Mucosa of rectum (tissue), 2 donors: ENCODE results near the gene CWC25.
A peak's percentile ranks its signal among the peaks of the same experiment; 100 is the strongest.

Experiments
- H3K27ac ChIP-seq, 2 donors: one replicate each; pipeline ENCODE4 v1.7.0; 2013; ENCODE audit warnings: inconsistent platforms in 2 of 2, low read depth in 2 of 2, low read length in 2 of 2
- H3K27me3 ChIP-seq, 2 donors: one replicate each; pipeline ENCODE4 v1.7.0; 2013; ENCODE audit warnings: low read length in 2 of 2; ENCODE audit not compliant: control insufficient read depth in 2 of 2, insufficient read depth in 2 of 2
- H3K36me3 ChIP-seq, 2 donors: one replicate each; pipeline ENCODE4 v1.7.0; 2013; ENCODE audit warnings: low read length in 2 of 2; ENCODE audit not compliant: control insufficient read depth in 2 of 2, insufficient read depth in 2 of 2
- H3K4me1 ChIP-seq, 2 donors: one replicate each; pipeline ENCODE4 v1.7.0; 2013; ENCODE audit warnings: low read length in 2 of 2, mild to moderate bottlenecking in 1 of 2; ENCODE audit not compliant: control insufficient read depth in 2 of 2, insufficient read depth in 2 of 2
- H3K4me3 ChIP-seq, 2 donors: one replicate each; pipeline ENCODE4 v1.7.0; 2013; ENCODE audit warnings: low read length in 2 of 2
- H3K9ac ChIP-seq, 2 donors: one replicate each; pipeline ENCODE4 v1.7.0; 2013; ENCODE audit warnings: low read length in 2 of 2, low read depth in 1 of 2, mild to moderate bottlenecking in 1 of 2
- H3K9me3 ChIP-seq, 2 donors: one replicate each; pipeline ENCODE4 v1.7.0; 2013; ENCODE audit warnings: low read length in 2 of 2; ENCODE audit not compliant: control insufficient read depth in 2 of 2
- donor health status: healthy.
- donor health status: Normal muscosa, but diverticular disease.

CWC25 gene

DNA sequence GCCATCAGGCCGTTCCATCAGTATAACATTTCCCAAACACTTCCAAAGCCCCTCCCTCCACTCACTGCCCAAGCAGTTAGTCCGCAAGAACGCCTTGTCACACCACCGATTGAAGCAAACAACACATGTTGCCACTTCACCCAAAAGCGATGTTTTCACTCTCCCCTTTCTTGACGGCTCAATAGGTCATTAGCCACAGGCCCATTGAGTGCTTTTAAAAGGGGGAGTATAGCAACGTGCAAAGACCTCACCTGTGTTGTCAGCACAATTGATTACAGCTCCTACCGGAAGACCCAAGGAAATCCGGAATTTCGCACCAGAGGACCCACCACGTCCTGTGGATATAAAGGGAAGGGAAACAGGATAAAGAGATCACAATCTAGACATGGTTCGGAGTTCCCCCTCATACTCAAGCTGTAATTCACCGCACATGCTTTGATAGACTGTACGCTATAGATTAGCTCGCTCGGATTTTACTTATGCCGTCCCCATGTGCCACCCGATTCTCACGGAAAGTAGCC lies 27.7 kb upstream of the CWC25 start:
- Histone ChIP-seq H3K4me1 (peaks cover 18 to 19% of the 10 kb centered on the region in 2 donors), H3K4me3 (peak overlapping the region; percentile 71 to 98), H3K27me3 (no peaks in the 10 kb centered on the region), H3K27ac (peak overlapping the region; percentile 99), H3K36me3 (peaks cover 30 to 38% of the 10 kb centered on the region in 2 donors), H3K9me3 (no peaks in the 10 kb centered on the region), H3K9ac (peak overlapping the region; percentile 93 to 94)

DNA sequence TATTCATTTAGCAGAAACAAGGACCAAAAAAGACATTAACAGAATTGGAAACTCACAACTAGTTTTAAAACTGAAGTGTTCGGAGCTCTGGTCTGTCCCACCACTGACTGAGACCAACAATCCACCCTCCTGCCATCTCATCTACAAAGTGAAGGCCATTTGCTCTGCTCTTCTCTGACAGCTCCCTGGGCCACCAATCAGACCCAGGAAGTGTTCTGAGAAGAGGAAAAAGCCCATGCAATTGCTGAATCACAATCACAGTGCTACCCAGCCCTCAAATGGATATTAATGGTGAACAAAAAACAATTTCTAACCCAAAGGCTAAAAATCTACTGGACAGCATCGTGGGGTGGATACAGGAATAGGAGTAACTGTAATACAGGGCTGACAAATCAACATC lies 26.3 kb upstream of the CWC25 start:
- Histone ChIP-seq H3K27ac (no peak overlapping the region), H3K27me3 (no peaks in the 10 kb centered on the region), H3K9me3 (no peaks in the 10 kb centered on the region), H3K4me3 (peak overlapping the region; percentile 71 to 98), H3K9ac (peak overlapping the region; percentile 22 to 38), H3K36me3 (peaks cover 34 to 41% of the 10 kb centered on the region in 2 donors), H3K4me1 (peaks cover 18 to 19% of the 10 kb centered on the region in 2 donors)

DNA sequence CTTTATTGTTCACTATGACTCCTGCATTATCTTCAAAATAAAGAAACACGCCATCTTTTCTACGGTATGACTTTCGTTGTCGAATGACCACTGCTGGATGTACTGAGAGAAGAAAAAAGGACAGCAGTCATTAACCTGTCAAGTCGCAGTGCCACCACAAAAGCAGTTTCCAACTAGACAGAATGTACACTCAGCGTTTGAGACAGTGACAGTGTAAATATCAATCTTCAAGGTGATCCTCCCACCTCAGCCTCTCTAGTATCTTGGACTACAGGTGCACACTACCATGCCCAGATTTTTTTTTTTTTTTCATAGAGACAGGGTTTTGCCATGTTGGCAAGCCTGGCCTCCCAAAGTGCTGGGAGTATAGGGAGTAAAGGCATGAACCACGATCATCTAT lies 25.3 kb upstream of the CWC25 start:
- peaks cover 18 to 19% of the 10 kb centered on the region in 2 donors for H3K4me1 ChIP-seq
- H3K9ac ChIP-seq: no peak overlapping the region
- no peaks in the 10 kb centered on the region for H3K9me3 ChIP-seq
- no peak overlapping the region for H3K27ac ChIP-seq
- H3K36me3 ChIP-seq: peaks cover 34 to 41% of the 10 kb centered on the region in 2 donors
- no peak overlapping the region for H3K4me3 ChIP-seq
- H3K27me3 ChIP-seq: no peaks in the 10 kb centered on the region

DNA sequence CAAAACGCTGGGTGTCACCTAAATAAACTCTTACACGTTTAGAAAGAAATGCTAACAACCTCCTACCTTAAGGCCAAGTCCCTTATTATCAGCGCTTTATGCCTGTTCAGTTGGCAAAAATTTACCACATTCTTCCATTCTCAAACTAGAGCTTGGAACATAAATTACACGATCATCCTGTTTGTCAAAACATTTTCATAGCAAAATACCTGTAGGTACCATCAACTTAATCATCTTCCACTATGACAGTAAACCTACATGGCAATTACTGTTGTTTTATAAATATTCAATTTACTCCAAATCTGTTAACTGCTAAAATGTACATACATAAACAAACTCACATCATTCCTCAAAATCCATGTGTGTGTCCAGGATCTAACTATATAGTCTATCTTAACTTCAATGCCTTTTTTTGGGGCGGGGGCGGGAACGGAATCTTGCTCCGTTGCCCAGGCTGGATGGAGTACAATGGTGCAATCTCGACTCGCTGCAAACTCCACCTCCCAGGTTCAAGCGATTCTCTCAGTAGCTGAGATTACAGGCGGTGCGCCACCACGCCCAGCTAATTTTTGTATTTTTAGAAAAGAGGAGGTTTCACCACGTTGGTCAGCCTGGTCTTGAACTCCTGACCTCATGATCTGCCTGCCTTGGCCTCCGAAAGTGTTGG lies 24.0 kb upstream of the CWC25 start:
- no peak overlapping the region for H3K9ac ChIP-seq

DNA sequence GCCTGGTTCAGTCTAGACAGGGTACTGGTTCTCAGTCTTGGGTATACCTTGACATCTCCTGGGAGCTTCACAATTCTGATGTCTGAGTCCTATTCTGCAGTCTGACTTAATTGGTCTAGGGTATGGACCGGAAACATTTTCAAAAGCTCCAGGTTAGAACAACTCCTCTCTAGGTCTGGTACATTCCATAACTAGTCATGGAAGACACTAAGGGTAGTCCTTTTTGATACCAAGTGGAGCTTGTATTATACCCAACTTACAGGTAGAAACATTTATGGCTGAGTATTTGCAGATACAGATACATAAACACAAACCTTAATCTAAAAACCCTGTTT lies 23.4 kb upstream of the CWC25 start:
- Histone ChIP-seq H3K4me3 (no peak overlapping the region), H3K36me3 (peaks cover 34 to 41% of the 10 kb centered on the region in 2 donors), H3K27ac (no peak overlapping the region), H3K27me3 (no peaks in the 10 kb centered on the region), H3K9ac (no peak overlapping the region), H3K4me1 (peaks cover 17 to 18% of the 10 kb centered on the region in 2 donors), H3K9me3 (no peaks in the 10 kb centered on the region)

More for the DNA sequence above, 24.0 kb upstream of the CWC25 start:
- no peaks in the 10 kb centered on the region for H3K9me3 ChIP-seq
- no peak overlapping the region for H3K27ac ChIP-seq
- peaks cover 17 to 18% of the 10 kb centered on the region in 2 donors for H3K4me1 ChIP-seq
- H3K27me3 ChIP-seq: no peaks in the 10 kb centered on the region
- H3K36me3 ChIP-seq: peaks cover 34 to 41% of the 10 kb centered on the region in 2 donors
- H3K4me3 ChIP-seq: no peak overlapping the region

DNA sequence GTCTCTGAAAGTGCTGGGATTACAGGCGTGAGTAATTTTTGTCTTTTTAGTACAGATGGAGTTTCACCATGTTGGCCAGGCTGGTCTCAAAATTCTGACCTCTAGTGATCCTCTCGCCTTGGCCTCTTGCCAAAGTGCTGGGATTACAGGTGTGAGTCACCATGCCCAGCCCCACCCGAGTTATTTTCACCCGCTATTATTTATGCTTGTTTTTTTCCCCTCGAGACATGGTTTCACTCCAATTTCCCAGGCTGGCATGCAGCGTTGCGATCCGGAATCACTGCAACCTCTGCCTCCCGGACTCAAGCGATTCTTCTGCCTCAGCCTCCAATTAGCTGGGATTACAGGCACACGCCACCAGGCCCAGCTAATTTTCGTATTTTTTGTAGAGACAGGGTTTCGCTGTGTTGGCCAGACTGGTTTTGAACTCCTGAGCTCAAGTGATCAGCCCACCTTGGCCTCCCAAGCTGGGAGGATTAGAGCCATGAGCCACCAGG lies 19.2 kb upstream of the CWC25 start:
- Histone ChIP-seq H3K9me3 (no peaks in the 10 kb centered on the region), H3K4me1 (no peaks in the 10 kb centered on the region), H3K4me3 (no peak overlapping the region), H3K36me3 (peaks cover 10 to 15% of the 10 kb centered on the region in 2 donors), H3K27me3 (no peaks in the 10 kb centered on the region), H3K27ac (no peak overlapping the region), H3K9ac (no peak overlapping the region)

DNA sequence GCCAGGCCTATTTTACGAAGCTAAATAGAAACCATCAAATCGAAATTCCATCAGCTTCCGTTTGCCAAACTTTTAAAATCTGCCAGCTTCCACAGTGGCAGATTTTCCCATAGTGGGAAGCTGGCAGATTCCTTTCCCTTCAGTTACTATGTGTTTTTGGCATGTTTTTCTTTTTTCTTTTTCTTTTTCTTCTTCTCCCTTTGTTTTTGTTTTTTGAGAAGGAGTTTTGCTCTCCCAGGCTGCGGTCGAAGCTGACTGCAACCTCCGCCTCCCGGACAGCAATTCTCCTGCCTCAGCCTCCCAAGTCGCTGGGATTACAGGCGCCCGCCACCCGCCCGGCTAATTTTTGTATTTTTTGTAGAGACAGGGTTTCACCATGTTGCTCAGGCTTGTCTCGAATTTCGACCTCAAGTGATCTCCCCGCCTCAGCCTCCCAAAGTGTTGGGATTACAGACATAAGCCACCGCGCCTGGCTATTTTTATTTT lies 684 bp upstream of the CWC25 start:
- Histone ChIP-seq H3K4me1 (peaks cover 13 to 14% of the 10 kb centered on the region in 2 donors), H3K36me3 (peaks cover under 1 to 3% of the 10 kb centered on the region in 2 donors), H3K9me3 (no peaks in the 10 kb centered on the region), H3K9ac (peak overlapping the region; percentile 87 to 99), H3K27ac (peak overlapping the region; percentile 94 to 96), H3K27me3 (no peaks in the 10 kb centered on the region), H3K4me3 (peak overlapping the region; percentile 89 to 100)

DNA sequence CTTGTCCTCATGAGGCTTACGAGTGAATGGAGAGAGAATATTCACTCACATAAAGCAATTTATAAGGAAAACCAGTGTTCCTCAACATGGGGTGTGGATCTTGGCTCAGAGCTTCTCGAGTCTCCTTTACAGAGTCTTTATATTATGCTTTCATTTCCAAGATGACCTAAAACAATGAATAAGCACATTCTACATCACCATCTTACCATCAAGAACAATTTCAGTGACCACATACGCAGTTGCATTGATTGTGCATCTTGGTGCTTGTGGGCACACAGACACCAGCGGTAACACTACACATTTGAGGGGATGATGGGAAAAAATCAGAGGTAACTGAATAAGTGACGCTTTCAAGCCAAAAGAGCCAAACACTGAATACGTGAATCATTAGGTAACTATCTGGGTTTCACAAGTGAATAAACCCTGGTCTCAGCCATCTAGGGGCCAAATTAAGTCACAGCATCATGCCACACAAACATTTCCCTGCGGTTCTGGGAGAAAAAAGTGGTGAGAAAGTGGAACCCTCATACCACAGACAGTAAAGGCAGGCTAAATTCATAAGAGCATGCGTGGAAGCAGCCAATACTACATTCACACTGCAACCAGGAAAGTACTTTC lies 9.4 kb downstream of the CWC25 start:
- no peak overlapping the region for H3K27ac ChIP-seq
- H3K4me3 ChIP-seq: no peak overlapping the region
- no peaks in the 10 kb centered on the region for H3K9me3 ChIP-seq
- no peaks in the 10 kb centered on the region for H3K4me1 ChIP-seq
- peaks cover 27 to 46% of the 10 kb centered on the region in 2 donors for H3K36me3 ChIP-seq
- H3K27me3 ChIP-seq: no peaks in the 10 kb centered on the region
- H3K9ac ChIP-seq: no peak overlapping the region

DNA sequence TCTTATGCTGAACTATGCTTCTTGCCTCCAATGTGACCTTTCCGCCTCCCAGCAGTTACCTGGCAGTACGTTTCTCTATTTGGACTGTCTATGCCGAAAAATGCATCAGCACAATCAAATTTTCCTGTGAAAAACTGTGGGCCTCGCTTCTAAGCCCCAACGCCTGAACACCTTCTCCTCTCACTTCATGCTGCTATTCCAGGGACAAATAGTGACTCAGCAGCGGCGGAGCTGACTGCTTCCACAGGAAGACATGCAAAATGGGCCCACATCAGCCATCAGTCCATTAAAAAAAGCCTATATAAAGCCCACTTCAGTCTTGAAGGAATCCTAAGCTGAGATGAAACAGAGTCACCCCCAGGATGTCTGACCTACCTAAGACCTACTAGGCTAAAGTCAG lies 15.3 kb downstream of the CWC25 start:
- Histone ChIP-seq H3K27ac (no peak overlapping the region), H3K4me3 (no peak overlapping the region), H3K27me3 (no peaks in the 10 kb centered on the region), H3K4me1 (no peaks in the 10 kb centered on the region), H3K36me3 (peaks cover 42 to 63% of the 10 kb centered on the region in 2 donors), H3K9ac (no peak overlapping the region), H3K9me3 (no peaks in the 10 kb centered on the region)

DNA sequence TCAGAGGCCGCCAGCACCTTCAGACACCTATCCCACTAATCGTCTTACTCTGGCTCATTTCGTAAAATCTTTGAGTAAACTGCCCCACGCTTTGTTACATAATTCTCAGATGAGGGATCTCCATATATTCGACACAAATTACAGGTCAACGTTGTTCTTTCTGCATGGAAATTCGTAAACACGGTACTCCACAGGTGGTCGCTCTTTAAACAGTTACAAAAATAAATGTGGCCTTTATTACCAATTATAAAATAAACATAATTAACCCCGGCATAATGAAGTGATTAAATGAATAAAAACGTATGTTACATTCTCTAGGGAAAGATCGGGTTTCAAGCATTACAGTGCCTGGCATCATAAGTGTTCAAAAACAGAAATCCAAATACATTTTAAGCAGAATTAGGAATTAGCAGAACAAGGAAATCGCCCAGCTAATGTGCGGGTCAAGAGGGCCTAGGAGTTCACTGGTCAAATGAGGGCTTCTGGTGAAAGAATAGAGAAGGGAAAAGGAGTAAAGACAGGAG lies 24.8 kb downstream of the CWC25 start:
- Histone ChIP-seq H3K36me3 (peaks cover 30 to 32% of the 10 kb centered on the region in 2 donors), H3K27ac (peak overlapping the region; percentile 97 to 98), H3K4me1 (peaks cover 21 to 33% of the 10 kb centered on the region in 2 donors), H3K4me3 (peak overlapping the region; percentile 74 to 96), H3K9me3 (no peaks in the 10 kb centered on the region), H3K27me3 (no peaks in the 10 kb centered on the region), H3K9ac (peak overlapping the region; percentile 77 to 95)
